HG03064 (cell line): ENCODE data around the gene EHD1.
"Not testable (repeated sequence)": the region's sequence is repeated elsewhere in the genome, so short reads cannot be mapped to it uniquely, and the experiment has no call there.

Source experiments
- ATAC-seq: cut with Tn5 transposase; IDR thresholded peaks from one replicate; pipeline ENCODE4 v1.9.1; 2021; ENCODE audit warnings: low read depth; ENCODE audit not compliant: unreplicated experiment

Gene EHD1

DNA sequence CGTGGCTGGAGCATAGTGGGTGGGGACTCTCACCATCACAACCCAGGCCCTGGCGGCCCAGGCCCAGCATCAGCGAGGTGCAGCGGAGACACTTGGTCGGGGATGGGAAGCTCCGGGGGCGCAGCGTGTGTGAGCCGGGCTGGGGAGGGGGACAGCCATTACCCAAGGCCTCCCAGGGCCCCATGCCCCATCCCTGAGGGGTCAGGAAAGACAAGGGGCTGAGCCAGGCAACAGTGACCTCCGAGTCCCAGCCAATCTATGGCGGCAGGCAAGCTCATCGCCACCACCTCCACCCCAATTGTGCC is 45.3 kb downstream of the EHD1 start:
- ATAC-seq = no peak

GRCh38 chr11:64832467-64833197 is 45.8 kb downstream of the EHD1 start:
- no peak for ATAC-seq

GRCh38 chr11:64831411-64831891 is 47.0 kb downstream of the EHD1 start:
- ATAC-seq = no peak

GRCh38 chr11:64829536-64830251 is 48.7 kb downstream of the EHD1 start:
- no peak for ATAC-seq

- no peak for ATAC-seq
Observed at GRCh38 chr11:64827451-64827839, 51.0 kb downstream of the EHD1 start.

- no peak for ATAC-seq
Observed at GRCh38 chr11:64826578-64827450, 51.6 kb downstream of the EHD1 start.

DNA sequence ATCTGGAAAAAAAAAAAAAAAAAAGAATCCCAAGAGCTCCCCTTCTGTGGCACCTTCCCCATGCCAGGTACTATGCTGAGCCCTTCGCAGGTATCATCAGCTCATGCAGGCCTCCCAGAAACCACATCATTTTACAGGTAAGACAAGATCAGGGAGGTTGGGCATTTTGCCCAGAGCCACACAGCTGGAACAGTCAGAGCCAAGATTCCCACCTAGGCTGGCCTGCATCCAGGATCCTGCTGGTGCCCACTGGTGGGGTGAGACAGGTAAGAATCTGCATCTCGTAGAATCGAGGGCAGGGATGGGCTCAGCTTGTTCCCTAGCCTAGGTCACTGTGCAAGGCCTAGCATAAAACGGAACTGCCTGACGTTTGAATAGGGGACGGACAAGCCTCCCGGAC is 52.4 kb downstream of the EHD1 start:
- no peak for ATAC-seq

DNA sequence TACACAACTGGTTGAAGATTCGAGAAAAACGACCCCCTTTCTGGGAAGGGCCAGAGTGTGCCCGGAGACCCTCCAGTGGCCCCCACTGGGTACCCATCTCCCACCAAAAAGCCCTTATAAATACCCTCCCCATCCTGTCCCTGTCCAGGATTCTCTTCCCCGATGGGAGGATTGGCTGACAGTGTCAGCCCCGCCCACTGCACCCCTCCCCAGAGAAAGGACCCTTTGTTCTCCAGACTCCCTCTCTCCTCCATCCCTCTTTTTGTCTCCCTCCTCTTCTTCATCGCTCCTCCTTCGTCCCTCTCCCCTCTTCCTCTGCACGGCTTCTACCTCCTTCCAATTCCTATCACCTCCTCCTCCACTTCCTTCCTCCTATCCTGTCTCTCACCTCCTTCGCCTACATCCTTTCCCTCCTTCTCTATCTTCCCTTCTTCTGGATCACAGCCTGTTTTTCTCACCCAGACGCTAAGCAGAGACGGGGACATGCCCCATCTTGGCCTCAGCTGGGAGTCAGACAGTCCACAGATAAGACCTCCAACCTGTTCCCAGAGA is 54.8 kb downstream of the EHD1 start:
- no peak for ATAC-seq

DNA sequence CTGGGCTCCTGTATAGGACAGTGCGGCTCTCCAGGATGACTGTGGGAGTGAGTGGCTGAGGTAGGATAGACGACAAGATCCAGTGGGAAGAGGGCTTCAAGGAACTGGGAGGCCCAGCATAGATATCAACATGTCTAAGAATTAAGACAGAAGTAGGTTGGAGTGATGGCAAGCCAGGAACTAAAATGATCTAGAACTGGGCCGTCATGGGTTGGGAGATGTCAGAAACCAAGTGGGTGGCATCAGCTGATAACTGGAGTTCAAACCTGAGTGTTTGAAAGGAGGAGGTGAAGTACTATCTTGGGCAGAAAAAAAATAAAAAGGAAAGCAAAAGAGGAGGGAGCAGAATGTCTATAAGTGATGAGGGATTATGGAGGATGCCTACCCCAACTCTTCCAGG is 60.9 kb downstream of the EHD1 start:
- ATAC-seq = no peak

- not testable (repeated sequence) for ATAC-seq
Observed at GRCh38 chr11:64815433-64815832, 63.0 kb downstream of the EHD1 start.

DNA sequence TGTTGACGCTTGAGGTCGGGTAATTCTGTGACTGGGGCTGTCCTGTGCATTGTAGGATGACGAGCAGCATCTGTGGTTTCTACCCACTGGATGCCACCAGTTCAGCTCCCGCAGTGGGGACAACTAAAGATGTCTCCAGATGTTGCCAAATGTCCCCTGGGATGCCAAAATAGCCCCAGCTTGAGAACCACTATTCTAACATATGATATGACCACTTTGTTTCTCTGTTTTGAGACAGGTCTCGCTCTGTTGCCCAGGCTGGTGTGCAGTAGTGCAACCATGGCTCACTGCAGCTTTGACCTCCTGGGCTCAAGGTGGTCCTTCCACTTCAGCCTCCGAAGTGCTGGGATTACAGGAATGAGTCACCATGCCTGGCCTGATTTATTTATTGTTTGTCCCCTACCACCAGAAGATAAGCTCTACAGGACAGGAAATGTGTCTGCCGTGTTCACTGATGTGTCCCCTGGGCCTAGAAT is 63.7 kb downstream of the EHD1 start:
- ATAC-seq = peak; percentile 60

- no peak for ATAC-seq
Observed at GRCh38 chr11:64813826-64814225, 64.6 kb downstream of the EHD1 start.

DNA sequence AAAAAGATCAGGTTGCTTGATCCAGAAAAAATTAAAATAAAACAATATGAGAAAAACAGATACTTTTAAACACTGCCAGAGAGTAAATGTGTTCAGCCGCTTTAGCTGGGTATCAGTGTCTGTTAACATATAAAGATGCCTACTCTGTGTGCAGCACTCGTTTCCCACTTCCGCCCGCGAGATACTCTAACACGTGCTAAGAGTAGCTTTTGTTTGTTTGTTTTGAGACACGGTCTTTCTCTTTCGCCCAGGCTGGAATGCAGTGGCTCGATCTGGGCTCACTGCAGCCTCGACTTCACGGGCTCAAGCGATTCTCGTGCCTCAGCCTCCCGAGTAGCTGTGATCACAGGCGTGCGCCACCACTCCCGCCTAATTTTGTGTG is 67.5 kb downstream of the EHD1 start:
- ATAC-seq = no peak

DNA sequence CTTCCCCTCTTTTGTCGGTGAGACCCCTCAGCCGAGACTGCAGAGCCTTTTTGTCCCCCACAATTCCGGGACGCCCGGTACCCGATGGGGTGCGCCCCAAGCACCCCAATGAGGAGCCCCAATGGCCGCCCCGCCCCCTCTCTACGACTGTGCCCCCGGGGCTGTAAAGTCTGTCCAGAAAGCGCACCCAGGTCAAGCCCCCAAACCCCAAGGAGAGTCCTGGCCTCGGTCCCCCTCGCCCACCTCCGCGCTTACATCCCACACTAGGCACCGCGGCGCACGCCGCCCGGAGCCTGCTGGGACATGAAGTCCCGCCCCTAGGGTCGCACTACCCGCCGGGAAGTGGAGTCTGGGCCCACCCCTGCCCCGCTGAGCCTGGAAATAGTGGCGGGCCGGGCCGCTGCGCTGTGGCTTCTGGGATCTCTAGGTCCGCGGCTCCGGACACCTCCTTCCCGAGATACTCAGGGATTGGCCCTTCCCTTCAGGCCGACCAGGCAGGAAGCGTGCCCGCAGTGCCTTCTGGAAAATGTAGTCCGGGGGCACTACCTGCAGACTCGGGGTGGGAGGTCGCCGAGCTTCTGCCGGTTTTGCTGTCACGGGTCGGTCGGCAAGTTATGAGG is 68.0 kb downstream of the EHD1 start, which contains the start of gene MEN1:
Gene MEN1, minus strand, starts transcription at position 281 of the 620 bp plus-strand sequence. CDS start 442 bp downstream, outside the sequence.
- peak; percentile 44 for ATAC-seq

DNA sequence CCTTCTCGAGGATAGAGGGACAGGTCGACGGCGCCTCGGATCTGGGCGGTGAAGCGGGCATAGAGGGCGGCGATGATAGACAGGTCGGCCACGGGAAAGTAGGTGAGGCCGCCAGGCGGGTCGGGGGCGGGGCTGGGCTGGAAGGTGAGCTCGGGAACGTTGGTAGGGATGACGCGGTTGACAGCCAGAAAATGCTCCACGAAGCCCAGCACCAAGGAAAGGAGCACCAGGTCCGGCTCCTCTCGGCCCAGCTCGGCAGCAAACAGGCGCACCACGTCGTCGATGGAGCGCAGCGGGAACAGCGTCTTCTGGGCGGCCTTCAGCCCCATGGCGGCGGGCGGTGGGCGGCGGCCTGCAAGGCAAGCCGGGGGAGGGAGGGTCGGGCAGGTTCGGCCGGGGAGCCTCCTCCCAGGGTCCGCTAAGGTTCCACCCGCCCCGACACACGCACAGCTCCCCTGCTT is 68.6 kb downstream of the EHD1 start:
- ATAC-seq = no peak

GRCh38 chr11:64805481-64805880 is 72.9 kb downstream of the EHD1 start:
- no peak for ATAC-seq

DNA sequence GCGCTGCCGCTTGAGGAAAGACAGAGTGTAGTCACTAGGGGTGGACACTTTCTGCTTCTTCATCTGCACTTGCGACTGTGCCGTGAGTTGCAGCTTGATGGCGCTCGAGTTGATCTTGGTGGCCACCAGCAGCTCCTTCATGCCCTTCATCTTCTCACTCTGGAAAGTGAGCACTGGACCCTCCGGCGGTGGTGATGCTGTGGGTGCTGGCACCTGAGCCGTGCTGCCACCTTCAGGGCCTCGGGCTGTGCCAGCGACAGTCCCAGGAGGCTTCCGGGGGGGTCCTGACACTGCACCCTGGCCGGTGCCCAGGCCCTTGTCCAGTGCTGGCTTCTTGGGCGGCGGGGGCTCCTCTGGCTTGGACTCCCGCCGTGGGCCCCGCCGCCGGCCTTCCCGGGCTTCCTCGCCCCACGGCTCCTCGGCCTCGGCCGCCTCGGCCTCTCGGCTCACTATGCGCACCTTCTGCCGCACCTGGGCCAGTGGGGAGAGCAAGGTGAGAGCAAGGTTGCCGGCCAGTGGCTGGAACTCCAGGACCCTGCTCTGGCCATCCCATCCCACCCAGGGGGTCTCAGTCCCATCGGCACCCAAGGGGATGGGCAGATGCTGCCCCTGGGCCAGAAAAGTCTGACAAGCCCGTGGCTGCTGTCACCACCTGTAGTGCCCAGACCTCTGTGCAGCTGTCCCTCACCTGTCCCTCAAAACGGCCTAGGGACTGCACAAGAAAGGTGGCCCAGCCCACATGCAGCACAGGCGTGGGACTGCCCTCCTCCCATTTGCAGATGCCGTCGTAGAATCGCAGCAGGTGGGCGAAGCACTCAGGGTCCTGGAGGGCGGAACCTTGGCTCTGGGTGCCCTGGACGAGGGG is 73.8 kb downstream of the EHD1 start:
- ATAC-seq = no peak

GRCh38 chr11:64803846-64804345 is 74.5 kb downstream of the EHD1 start:
- no peak for ATAC-seq
